OCI-LY1 (cell line): ENCODE data around the gene CSMD2.

Experiments
- H2AFZ ChIP-seq: fragments of 200-600 bp; sonication (generic), shearing (Covaris generic); 2 replicates; pipeline ENCODE4 v1.6.0; 2014; ENCODE audit warnings: antibody characterized with exemption, mild to moderate bottlenecking, low read length
- H3F3A ChIP-seq: fragments of 200-600 bp; sonication (generic), shearing (Covaris generic); 2 replicates; pipeline ENCODE4 v1.6.0; 2014; ENCODE audit warnings: mild to moderate bottlenecking, antibody characterized with exemption, low read length, moderate library complexity; ENCODE audit not compliant: insufficient read depth
- H3K27ac ChIP-seq: fragments of 200-600 bp; sonication (generic); 2 replicates; pipeline ENCODE4 v1.5.1; 2014; ENCODE audit warnings: low read length, mixed run types, mild to moderate bottlenecking, low read depth; ENCODE audit not compliant: poor library complexity, severe bottlenecking
- H3K27me3 ChIP-seq: fragments of 200-600 bp; sonication (generic); 2 replicates; pipeline ENCODE4 v1.6.0; 2014; ENCODE audit warnings: antibody characterized with exemption, mild to moderate bottlenecking, low read length, moderate library complexity; ENCODE audit not compliant: insufficient read depth
- H3K36me3 ChIP-seq: fragments of 200-600 bp; sonication (generic); 2 replicates; pipeline ENCODE4 v1.6.1; 2014; ENCODE audit warnings: mild to moderate bottlenecking, antibody characterized with exemption, low read length, moderate library complexity, mixed read lengths; ENCODE audit not compliant: insufficient read depth
- H3K4me1 ChIP-seq: fragments of 200-600 bp; sonication (generic); 2 replicates; pipeline ENCODE4 v1.5.1; 2014; ENCODE audit warnings: mild to moderate bottlenecking, low read length, moderate library complexity; ENCODE audit not compliant: insufficient read depth, severe bottlenecking
- H3K4me2 ChIP-seq: fragments of 200-600 bp; sonication (generic), shearing (Covaris generic); 2 replicates; pipeline ENCODE4 v1.6.1; 2014; ENCODE audit warnings: low read length
- H3K4me3 ChIP-seq: fragments of 200-600 bp; sonication (generic); 2 replicates; pipeline ENCODE4 v1.5.1; 2014; ENCODE audit warnings: low read length, low read depth, mild to moderate bottlenecking, mixed read lengths; ENCODE audit not compliant: poor library complexity, severe bottlenecking
- H3K79me2 ChIP-seq: fragments of 200-600 bp; shearing (Covaris generic); 2 replicates; pipeline ENCODE4 v1.6.1; 2016; ENCODE audit warnings: mixed run types, low read length, mixed read lengths; ENCODE audit not compliant: insufficient read depth
- H3K9ac ChIP-seq: fragments of 200-600 bp; sonication (generic), shearing (Covaris generic); 2 replicates; pipeline ENCODE4 v1.6.1; 2014; ENCODE audit warnings: mild to moderate bottlenecking, low read length, mixed read lengths
- H3K9me2 ChIP-seq: fragments of 200-600 bp; sonication (generic), shearing (Covaris generic); 2 replicates; pipeline ENCODE4 v1.6.1; 2014; ENCODE audit warnings: low read depth, mild to moderate bottlenecking, low read length, mixed read lengths
- H3K9me3 ChIP-seq: fragments of 200-600 bp; shearing (Covaris generic); 2 replicates; pipeline ENCODE4 v1.6.1; 2014; ENCODE audit warnings: low read length, mixed read lengths
- H4K20me1 ChIP-seq: fragments of 200-600 bp; sonication (generic), shearing (Covaris generic); 2 replicates; pipeline ENCODE4 v1.6.0; 2016; ENCODE audit warnings: mild to moderate bottlenecking, low read length; ENCODE audit not compliant: insufficient read depth
- CTCF ChIP-seq: fragments of 200-600 bp; sonication (generic), shearing (Covaris generic); IDR thresholded peaks from 2 replicates; pipeline ENCODE4 v1.5.1; 2017; ENCODE audit warnings: mild to moderate bottlenecking, antibody characterized with exemption, low read length, moderate library complexity, mixed read lengths
- EZH2 ChIP-seq: fragments of 200-600 bp; sonication (generic), shearing (Covaris generic); IDR thresholded peaks from 2 replicates; pipeline ENCODE4 v1.8.0; 2017; ENCODE audit warnings: borderline replicate concordance, mixed run types, mild to moderate bottlenecking, antibody characterized with exemption, low read length, moderate library complexity, mixed read lengths

Gene CSMD2

GRCh38 chr1:34089731-34090130 is 75.3 kb downstream of the CSMD2 start:
- Histone ChIP-seq H3K9me3 (no peaks in the 10 kb centered on the region), H3K27me3 (no peaks in the 10 kb centered on the region), H3K9ac (no peak overlapping the region), H3K27ac (no peak overlapping the region), H3K36me3 (no peaks in the 10 kb centered on the region), H2AFZ (no peak overlapping the region), H3K9me2 (no peaks in the 10 kb centered on the region), H3K4me2 (no peak overlapping the region), H4K20me1 (no peaks in the 10 kb centered on the region), H3K4me3 (no peak overlapping the region), H3K4me1 (no peaks in the 10 kb centered on the region), H3F3A (no peaks in the 10 kb centered on the region), H3K79me2 (no peaks in the 10 kb centered on the region)
- TF ChIP-seq EZH2 (no peak), CTCF (no peak)

- no peaks in the 10 kb centered on the region for H3K79me2 ChIP-seq
- no peak overlapping the region for H3K4me2 ChIP-seq
- no peaks in the 10 kb centered on the region for H3F3A ChIP-seq
- no peaks in the 10 kb centered on the region for H3K4me1 ChIP-seq
- H2AFZ ChIP-seq, result no peak overlapping the region
- TF ChIP-seq EZH2 (no peak), CTCF (no peak)
- no peak overlapping the region for H3K27ac ChIP-seq
- no peak overlapping the region for H3K4me3 ChIP-seq
- H3K9ac ChIP-seq, result no peak overlapping the region
- H4K20me1 ChIP-seq, result no peaks in the 10 kb centered on the region
- H3K9me2 ChIP-seq, result no peaks in the 10 kb centered on the region
- no peaks in the 10 kb centered on the region for H3K9me3 ChIP-seq
- H3K27me3 ChIP-seq, result no peaks in the 10 kb centered on the region
- H3K36me3 ChIP-seq, result no peaks in the 10 kb centered on the region
These were observed 77.0 kb downstream of the CSMD2 start for GRCh38 chr1:34087986-34088385.

DNA sequence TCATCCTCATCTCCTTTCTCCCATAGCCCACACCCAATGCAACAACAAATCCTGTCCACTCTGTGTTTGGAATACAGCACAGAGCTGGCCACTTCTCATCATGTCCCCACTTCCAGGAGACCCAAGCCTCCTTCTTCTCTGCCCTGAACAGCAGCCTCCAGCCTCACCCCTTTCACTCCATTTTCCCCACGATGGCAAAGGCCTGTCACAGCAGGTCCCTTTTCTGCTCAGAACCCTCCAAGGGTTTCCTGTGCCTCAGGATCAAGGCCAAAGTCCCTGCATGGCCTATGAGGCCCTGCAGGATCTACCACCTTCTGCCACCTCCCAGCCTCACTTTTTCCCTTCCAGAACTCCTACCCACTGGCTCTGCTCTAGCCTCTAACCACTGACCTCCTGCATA is 78.5 kb downstream of the CSMD2 start:
- Histone ChIP-seq H3K9me3 (no peaks in the 10 kb centered on the region), H3K27ac (no peak overlapping the region), H3K4me1 (no peaks in the 10 kb centered on the region), H3K9me2 (no peaks in the 10 kb centered on the region), H3K36me3 (no peaks in the 10 kb centered on the region), H4K20me1 (no peaks in the 10 kb centered on the region), H3K79me2 (no peaks in the 10 kb centered on the region), H3K4me3 (no peak overlapping the region), H3K4me2 (no peak overlapping the region), H2AFZ (no peak overlapping the region), H3F3A (no peaks in the 10 kb centered on the region), H3K27me3 (no peaks in the 10 kb centered on the region), H3K9ac (no peak overlapping the region)
- no peak for TF ChIP-seq EZH2
- TF ChIP-seq CTCF, result no peak
